Measurements from ENCODE around the gene SHROOM3.
"Not testable (repeated sequence)": the region's sequence is repeated elsewhere in the genome, so short reads cannot be mapped to it uniquely, and the experiment has no call there.

Gene SHROOM3

DNA sequence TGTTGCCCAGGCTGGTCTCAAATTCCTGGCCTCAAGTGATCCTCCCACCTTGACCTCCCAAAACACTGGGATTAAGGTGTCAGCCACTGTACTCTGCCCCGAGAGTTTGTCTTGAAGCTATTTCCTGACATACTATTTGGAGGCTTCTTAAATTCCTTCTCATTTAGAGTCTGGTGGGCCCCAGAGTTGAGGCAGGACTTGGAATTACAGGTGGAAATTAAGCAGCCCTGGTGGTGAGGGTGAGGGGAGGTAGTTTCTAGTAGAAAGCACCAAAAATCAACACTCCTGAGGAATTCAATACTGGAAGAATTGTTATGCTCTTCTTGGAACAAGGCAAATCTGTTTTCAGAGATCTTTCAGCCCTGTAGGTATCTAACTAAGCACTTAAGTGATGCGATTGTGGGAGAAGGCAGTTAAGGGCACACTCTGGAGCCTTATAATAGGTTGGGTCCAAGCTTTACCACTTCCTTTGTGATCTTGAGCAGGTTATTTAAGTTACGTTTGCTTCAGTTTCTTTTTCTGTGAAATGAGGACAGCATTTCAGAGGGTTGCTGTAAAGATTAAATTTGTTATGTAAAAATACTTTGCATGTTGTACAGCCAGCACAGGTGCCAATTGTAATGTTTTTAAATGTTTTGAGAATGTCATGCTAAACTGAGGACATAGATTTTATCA, 262.2 kb downstream of the SHROOM3 start:
- no peak for DNase-seq (ENCODE audit: low spot score)

DNA sequence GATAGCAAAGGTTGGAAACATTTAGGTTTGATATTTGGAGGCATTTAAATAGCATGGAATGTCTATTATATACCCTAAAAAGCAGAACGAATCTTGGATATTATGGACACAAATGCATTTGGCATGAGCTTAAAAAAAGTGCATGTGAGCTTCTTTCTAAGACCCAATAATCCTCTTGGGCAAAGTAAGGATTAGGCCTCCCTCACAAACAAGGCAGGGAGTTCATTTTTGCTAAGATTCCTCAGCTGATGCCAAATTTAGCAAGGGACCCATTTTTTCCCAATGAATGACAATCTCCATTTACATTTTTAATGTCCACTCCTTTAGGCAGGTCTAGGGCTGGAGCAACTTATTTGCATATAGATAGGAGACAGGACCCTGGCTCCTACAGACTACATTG, 263.1 kb downstream of the SHROOM3 start:
- DNase-seq (ENCODE audit: low spot score) = no peak

DNA sequence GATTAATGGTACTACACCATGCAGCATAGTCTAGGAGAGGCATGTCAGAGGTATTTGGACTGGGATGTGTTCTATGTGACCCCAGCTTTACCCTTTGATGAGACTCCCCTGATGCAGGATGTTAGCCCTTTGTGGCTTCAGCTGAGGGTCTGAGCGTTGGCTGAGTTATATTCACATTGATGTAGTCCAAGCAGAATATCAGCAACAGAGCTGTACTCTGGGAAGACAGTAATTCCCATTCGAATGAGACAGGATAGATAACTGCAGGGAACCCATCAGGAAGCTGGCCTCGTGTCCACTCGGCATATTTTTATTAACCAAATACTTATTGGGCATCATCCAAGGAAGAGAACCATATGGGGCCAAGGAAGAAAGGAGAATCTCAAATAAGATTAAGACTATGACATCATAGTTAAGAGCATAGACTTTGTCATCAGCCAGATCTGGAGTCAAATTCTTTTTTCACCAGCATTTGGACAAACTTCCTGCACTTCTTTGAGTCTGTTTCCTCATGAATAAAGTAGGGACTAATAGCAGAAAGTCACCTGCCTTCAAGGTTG, 264.8 kb downstream of the SHROOM3 start:
- DNase-seq (ENCODE audit: low spot score) = no peak

DNA sequence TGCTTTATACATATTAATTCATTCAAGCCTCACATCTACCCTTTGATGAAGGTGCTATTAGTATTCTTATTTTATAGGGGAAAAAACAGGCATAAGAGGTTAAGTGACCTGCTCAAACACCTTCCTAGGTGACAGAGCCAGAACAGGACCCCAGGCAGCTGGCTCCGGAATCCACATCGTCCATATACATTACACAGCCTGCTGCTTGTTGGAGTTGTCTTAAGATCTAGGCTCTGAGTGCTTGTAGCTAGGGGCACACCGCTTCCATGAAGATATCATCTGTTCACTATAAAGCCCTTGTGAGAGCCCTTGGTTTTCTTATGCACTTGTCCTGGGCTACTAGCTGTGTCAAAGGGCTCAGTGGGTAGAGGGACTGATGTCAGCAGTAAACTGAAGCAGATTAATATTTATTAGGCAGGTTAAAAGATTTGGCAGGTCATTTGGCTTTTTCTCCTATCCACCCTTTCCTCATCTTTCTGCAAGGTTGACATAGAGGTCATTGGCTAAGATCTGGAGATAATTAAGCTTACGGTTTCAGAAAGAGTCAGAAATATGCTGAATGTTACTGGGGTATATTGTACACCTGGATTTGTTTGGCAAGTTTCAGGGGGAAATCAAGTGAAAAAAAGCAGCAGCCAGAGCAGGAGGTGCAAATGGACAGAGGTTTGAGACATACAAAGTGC, 267.6 kb downstream of the SHROOM3 start:
- DNase-seq (ENCODE audit: low spot score) = no peak

DNA sequence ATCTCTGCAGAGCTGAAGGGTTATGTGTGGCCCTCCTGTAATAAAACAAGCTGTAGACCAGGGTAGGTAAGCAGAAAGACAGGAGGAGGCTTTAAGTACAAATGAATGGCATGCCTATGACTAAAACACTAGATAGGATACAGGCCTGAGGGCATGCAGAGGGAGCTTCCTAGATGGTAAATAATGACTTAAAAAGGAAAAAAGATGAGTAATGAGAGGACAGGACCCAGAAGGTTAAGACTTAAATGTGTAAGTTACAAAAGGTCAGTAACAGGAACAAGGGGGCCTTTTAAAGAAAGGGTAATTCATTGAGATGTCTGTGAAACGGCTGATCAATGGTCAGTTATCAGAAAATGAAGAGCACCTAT, 268.1 kb downstream of the SHROOM3 start:
- peak; percentile 61 for DNase-seq (ENCODE audit: low spot score)

DNA sequence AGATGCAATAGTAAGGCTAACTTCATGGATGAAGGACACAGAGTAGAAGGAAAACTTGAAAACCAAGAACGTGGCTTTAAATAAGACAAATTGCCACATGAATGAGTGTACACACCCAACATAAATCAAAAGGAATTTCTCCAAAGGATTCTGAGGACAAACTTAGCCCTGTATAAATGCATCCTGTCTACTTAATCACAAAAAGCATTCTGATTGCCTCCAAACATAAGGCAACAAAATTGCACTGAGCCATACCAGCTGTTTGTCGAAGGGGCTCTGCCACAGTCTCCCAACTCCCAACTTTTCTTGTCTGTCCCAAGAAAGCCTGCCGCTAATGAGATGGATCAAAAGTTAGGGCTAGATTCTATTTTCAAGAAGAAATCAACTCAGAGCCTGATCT, 268.6 kb downstream of the SHROOM3 start:
- peak; percentile 46 for DNase-seq (ENCODE audit: low spot score)

DNA sequence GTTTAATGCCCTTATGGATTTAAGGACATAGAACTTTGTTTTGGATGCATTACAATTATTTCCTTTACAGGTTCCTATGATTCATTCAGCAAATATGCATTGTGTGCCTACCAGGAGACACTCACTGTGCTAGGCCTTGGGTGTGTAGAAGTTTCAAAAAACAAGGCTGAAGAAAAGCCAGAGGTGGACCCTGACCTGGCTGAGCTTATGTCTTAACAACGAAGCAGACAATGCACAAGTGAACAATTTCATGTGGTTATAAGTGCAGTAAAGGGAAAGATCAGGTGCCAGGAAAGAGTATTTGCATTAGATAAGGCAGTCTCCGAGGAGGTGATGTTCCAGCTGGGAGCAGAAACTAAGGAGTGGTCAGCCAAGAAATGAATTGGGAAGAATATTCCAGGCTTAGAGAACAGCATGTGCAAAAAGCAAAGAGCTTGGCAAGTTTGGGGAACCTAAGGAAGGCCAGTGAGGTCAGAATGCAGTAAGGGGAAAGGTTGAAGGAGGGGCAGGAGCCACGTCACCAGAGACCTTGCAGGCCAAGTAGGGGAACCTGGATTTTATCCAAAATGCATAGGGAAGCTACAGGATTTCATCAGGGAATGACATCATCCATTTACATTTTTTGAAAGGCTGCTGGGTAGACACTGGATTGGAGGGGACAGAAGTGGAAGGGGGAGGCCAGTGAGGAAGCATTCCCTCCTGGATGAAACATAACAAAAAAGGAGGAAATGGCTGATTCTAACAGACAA, 269.3 kb downstream of the SHROOM3 start:
- DNase-seq (ENCODE audit: low spot score) = peak; percentile 88

DNA sequence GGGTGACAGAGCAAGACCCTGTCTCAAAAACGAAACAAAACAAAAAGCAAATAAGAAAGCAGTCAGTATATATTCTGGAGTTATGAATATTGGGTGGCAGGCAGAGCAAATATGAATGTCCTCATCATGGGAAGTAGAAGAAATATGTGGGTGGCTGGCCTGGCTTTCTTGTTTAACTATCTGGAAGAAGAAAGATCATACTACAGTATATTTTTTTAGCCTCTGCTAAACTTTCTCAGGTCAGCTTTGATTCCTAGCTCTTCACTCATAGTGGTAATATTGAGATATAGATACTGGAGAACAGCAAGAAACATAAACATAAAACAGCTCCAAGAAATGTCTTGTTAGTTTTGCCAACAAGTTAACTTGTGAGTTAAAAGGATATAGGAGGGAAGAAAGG, 270.4 kb downstream of the SHROOM3 start:
- DNase-seq (ENCODE audit: low spot score) = no peak

DNA sequence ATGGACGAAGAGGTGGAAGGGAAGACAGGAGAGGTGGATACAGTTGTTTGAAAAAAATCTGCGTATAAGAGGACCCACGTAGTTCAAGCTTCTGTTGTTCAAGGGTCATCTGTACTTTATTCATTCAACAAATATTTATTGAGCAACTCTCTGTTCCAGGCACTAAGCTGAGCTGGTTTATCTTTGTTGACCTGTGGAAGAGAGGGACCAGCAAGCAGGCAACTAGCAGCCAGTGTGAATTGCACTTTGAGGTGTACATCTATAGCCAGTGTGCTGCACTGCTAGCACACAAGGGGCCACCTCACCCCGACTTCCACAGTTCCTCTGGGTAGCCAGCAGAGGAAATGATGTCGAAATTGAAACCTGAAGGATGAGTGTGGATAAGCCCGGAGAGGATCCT, 271.6 kb downstream of the SHROOM3 start:
- DNase-seq (ENCODE audit: low spot score) = no peak

DNA sequence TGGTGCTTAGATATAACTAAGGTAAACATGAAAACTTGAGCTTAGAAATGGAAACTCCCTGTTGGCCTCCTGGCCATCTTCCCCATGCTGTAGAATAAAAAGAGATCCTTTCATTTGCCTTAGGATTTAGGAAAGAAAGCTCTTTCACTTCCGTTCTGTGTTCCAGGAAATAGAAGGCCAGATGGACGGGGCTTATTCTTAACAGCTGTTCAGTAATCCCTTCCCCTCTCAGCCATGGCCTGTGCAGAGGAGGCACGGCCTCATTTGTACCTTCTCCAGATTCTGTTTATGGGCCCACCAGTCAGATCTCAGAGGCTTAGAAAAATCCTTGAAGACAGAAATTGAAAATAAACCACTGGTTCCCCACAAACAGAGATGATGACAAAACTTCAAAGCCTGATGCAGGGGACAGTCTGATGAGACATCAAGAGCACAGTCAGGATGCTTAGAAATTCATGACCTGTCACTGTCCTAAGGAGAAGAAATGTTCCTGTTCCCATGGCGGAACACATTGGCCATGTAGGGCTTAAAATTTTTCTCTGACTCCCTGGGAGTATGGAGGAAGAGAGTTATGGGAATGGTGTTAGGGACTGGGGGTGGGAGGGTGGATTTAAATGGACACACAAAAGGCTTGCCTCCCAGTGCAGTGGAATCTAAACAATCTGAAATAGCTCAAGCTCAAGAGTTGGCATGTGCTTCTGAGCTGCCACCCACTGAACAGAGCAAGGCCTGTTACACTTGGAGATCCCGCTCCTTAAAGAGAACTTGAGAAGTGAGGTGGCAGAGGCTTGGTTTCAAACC, 274.1 kb downstream of the SHROOM3 start:
- DNase-seq (ENCODE audit: low spot score) = no peak

DNA sequence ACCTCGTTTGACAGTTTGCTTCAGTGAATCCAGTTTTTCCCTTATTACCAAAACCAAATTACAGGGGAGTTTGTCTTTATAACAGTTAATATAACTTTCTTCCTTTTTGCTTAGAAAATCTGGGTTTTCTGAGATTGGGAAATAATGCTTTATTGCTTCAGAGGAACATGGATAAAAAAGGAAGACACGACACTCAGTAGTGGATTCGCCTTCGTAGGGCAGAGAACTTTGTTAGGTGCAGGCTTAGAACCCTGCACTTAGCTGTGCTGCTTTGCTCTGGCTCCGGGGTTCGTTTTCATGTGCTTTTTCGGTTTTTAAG, 274.7 kb downstream of the SHROOM3 start:
- no peak for DNase-seq (ENCODE audit: low spot score)

DNA sequence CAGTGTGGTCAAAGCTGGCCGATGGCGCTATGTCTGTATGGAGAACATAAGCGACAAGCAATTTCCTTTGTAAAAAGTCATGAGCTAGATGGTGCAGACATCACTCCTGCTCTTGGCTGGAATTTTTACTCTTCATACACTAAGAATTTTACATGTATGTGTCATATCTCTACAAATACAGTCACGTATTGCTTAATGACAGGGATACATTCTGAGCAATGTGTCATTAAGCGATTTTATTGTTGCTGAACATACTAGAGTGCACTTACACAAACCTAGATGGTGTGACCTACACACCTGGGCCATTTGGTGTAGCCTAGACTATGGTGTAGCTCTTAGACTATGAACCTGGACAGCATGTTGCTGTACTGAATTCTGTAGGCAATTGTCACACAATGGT, 277.5 kb downstream of the SHROOM3 start:
- DNase-seq (ENCODE audit: low spot score) = no peak

DNA sequence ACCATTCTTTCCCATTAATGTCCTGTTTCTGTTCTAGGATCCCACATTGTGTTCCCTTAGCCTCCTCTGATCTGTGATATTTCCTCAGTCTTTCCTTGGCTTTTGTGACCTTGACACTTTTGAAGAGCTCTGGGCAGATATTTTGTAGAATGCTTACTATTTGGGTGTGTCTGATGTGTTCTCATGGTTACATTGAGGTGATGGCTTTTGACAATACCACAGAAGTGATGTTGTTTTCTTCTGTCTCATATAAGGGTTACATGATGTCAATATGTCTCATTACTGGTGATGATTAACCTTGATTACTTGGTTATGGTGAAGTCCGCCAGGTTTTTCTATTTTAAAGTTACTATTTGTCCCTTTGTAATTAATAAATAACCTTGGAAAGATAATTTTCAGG, 279.2 kb downstream of the SHROOM3 start:
- no peak for DNase-seq (ENCODE audit: low spot score)

DNA sequence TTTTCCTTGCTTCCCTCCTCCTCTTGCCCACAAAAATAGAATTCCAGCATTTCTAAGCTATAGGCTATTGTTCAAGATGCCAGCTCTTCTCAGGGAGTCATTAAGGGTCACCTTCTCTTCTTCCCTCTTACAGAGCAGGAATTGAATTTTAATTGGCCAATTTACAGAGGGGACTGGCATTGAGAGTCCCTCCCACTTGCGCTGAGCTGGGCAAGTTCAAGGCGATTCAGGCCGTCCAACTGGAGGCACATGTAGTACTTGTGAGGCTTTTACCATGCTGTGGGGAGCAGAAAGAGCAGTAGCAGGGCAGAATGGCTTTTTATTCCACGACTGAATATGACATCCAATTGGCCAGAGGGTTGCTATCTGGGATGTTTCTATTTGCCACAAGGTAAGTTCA, 281.0 kb downstream of the SHROOM3 start:
- DNase-seq (ENCODE audit: low spot score) = no peak

DNA sequence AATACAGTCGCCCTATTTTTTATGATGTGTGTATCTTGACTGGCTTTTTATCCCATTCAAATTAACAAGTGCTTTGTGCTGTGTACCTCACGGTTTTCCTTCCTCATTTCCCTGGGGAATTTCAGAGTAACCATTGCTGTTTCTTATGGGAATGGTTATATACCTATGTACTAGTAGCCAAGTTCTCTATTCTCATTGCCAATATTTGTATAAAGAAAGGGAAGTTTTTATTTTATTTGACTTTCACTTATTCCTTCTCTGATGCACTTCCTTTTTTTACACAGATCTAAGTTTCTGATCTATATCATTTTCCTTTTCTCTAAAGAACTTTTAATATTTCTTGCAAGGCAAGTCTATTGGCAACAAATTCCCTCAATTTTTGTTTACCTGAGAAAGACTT, 281.6 kb downstream of the SHROOM3 start:
- no peak for DNase-seq (ENCODE audit: low spot score)

DNA sequence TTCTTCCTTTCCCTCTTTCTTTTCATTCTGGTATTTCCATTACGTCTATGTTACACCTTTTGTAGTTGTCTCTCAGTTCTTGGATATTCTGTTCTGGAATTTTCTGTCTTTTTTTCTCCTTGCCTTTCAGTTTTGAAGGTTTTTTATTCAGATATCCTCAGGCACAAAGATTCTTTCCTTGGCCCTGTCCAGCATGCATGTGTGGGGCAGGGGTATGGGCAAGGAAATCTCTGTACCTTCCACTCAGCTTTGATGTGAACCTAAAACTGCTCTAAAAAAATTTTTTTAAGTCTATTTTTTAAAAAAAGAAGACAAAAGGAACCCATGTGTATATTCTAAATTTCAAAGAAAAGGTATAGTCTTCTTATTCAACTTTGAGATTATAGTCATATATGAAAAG, 282.4 kb downstream of the SHROOM3 start:
- no peak for DNase-seq (ENCODE audit: low spot score)

DNA sequence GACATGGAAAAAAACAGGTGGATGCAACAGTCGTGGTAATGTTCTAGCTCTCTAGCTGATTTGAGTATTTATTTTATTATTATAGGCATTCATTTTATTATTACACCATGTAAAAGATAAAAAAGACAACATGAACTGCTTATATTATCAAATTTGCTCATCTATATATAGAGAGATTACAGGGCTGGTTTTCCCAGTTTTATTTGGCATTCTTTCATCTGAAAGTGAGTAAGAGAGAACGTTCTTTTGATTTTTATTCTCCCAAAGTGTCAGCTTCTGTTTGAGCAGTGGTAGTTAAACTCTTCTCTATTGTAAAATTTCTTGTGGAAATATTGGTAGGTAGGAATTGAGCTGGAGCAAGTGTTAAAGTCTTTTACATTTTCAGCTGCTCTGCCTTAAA, 283.0 kb downstream of the SHROOM3 start:
- DNase-seq (ENCODE audit: low spot score) = no peak

DNA sequence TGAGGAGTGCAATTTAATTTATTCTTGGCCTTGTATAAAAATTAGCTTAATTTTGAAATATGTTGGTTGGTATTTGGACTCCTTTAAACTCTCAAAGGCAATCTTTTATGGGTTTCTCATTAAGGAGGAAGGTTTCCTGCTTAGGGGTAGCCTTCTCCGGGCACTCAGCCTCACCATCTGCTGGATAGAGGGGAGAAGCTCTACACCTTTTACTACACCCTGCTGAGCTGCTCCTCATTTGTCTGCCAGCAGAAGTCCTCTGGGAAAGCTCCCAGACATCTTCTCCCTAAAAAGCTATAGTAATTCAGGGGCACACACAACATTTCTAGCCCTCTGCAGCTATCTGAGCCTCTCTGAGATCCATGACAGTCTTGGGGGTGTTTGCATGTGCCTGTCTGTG, 283.8 kb downstream of the SHROOM3 start:
- DNase-seq (ENCODE audit: low spot score) = no peak

DNA sequence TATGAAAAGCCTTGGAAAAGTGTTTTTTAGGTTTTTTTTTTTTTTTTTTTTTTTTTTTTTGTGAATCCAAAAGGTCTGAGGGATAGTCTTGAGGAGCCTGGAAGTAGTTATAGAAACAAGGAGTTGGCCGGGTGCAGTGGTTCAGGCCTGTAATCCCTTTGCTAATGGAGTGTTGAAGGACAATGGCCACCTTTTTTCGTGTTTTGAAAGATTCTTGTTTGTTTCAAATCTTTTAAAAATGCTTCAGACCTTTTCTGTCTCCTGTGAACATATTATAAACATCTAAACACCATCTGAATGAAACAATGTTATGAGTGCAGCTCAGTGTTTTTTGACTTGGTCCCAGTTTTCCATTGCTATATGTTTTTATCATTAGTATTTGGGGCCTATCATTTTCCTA, 285.1 kb downstream of the SHROOM3 start:
- DNase-seq (ENCODE audit: low spot score) = no peak

DNA sequence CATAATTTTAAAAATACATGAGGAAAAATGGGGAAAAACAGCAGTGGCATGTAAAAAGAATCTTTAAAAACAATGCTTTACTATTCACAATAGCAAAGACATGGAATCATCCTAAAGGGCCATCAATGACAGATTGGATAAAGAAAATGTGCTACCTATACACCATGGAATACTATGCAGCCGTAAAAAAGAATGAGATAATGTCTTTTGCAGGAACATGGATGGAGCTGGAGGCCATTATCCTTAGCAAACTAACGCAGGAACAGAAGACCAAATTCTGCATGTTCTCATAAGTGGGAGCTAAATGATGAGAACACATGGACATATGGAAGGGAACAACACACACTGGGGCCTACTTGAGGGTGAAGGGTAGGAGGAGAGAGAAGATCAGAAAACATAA, 287.1 kb downstream of the SHROOM3 start:
- not testable (repeated sequence) for DNase-seq (ENCODE audit: low spot score)

DNA sequence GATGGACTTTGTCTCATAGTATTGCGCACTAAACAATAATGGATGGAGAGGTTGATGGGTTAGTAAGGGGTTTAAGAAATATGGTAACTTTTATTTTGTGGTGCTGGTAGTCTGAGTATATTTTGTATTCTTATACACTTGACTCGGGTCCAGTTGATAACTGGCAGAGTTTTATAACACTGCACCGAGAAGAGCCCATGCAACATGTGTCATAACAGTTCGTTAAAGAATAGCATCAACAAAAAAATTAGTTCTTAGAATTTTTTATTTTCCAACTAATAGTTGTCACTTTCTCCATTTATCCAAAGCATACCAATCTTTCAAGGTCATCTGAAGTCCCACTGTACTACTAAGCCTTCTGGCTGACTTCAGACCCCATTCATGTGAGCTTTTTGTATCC, 287.8 kb downstream of the SHROOM3 start:
- no peak for DNase-seq (ENCODE audit: low spot score)

DNA sequence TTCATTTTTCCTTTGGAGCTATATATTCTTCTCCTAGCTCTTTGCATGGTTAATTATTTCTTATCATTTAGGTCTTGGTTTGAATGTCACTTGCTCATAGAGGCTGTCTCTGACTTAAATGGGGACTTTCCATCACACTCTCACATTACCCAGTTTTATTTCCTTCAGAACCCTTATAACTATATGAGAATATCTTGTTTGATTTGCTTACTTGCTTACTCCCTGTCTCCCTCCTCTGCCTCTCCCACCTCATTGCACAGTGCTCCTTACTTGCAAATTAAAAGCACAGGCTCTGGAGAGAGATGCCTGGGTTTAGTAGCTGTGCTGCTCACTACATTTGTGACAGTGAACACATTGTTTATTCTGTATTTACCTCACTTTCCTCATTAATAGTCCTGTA, 288.3 kb downstream of the SHROOM3 start:
- DNase-seq (ENCODE audit: low spot score) = no peak

All from LoVo (cell line).